GM06990 (cell line): Measurements from ENCODE around the gene GIMAP1.

Source experiments
- DNase-seq: peaks from one replicate; pipeline ENCODE4 v3.0.0-alpha.2; 2011; ENCODE audit not compliant: insufficient read length; ENCODE audit errors: extremely low read depth
- H3K27me3 ChIP-seq: replicated peaks from 2 replicates; pipeline ENCODE4 v1.6.0; 2011; ENCODE audit warnings: low read length; ENCODE audit not compliant: control insufficient read depth, insufficient read depth
- H3K36me3 ChIP-seq: 2 replicates; pipeline ENCODE4 v1.5.1; 2011; ENCODE audit warnings: low read length; ENCODE audit not compliant: control insufficient read depth, insufficient read depth
- H3K4me3 ChIP-seq: replicated peaks from 2 replicates; pipeline ENCODE4 v1.5.1; 2011; ENCODE audit warnings: low read depth, mild to moderate bottlenecking, control low read depth, low read length
- TF ChIP-seq, protein P1 (sequence below): IDR thresholded peaks from 2 replicates; pipeline ENCODE4 v1.5.1; 2011; ENCODE audit warnings: low read length, control low read depth, mild to moderate bottlenecking, inconsistent platforms; ENCODE audit not compliant: insufficient read depth, poor library complexity, severe bottlenecking

GIMAP1 gene

DNA sequence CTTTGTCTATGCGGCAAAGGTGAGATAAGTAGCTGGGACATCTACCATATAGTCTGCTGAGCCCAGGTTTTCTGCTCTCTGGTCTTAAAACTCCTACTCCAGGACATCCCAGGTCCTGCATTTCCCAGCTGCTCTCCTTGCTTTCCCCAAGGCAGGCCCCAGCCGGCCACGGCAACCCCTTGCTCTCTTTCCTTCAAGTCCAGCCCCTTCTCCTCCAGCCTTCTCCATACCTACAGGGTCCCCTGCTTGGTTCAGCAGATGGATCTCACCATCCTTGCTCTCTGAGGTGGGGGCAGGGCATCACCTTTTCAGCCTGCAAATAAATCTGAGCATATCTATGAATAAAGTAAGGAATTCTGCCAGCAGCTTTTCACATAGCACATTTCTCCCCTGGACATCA is 29.5 kb downstream of the GIMAP1 start:
- Histone ChIP-seq H3K27me3 (no peaks in the 10 kb centered on the region), H3K4me3 (no peak overlapping the region), H3K36me3 (peaks cover 14% of the 10 kb centered on the region)
- TF ChIP-seq, protein P1, sequence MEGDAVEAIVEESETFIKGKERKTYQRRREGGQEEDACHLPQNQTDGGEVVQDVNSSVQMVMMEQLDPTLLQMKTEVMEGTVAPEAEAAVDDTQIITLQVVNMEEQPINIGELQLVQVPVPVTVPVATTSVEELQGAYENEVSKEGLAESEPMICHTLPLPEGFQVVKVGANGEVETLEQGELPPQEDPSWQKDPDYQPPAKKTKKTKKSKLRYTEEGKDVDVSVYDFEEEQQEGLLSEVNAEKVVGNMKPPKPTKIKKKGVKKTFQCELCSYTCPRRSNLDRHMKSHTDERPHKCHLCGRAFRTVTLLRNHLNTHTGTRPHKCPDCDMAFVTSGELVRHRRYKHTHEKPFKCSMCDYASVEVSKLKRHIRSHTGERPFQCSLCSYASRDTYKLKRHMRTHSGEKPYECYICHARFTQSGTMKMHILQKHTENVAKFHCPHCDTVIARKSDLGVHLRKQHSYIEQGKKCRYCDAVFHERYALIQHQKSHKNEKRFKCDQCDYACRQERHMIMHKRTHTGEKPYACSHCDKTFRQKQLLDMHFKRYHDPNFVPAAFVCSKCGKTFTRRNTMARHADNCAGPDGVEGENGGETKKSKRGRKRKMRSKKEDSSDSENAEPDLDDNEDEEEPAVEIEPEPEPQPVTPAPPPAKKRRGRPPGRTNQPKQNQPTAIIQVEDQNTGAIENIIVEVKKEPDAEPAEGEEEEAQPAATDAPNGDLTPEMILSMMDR: no peak
- no peak for DNase-seq

DNA sequence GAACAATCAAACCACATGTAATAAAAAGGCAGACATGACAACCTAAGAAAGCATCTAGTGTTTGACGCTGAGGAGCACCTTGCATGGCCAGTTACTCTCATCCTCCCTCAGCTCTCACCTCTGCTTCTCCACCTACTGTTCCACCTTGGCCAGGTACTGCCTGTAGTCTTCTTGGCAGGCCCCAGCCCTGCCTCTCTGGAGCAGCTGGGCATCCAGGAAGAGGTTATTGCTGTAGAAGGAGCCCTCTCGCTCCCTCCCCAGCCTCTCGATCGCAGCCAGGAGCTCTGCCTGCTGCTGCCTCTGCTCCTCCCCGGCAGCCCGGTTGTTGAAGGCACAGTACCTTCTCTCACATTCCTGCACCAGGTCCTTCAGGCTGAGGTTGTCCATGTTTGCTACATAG is 30.5 kb downstream of the GIMAP1 start:
- Histone ChIP-seq H3K36me3 (peaks cover 12% of the 10 kb centered on the region), H3K27me3 (no peaks in the 10 kb centered on the region), H3K4me3 (no peak overlapping the region)
- TF ChIP-seq, protein P1: no peak
- no peak for DNase-seq

- Histone ChIP-seq H3K27me3 (no peaks in the 10 kb centered on the region), H3K4me3 (no peak overlapping the region), H3K36me3 (peaks cover 10% of the 10 kb centered on the region)
- TF ChIP-seq, protein P1: no peak
- no peak for DNase-seq
Observed at GRCh38 chr7:150748376-150748775, 32.0 kb downstream of the GIMAP1 start.

DNA sequence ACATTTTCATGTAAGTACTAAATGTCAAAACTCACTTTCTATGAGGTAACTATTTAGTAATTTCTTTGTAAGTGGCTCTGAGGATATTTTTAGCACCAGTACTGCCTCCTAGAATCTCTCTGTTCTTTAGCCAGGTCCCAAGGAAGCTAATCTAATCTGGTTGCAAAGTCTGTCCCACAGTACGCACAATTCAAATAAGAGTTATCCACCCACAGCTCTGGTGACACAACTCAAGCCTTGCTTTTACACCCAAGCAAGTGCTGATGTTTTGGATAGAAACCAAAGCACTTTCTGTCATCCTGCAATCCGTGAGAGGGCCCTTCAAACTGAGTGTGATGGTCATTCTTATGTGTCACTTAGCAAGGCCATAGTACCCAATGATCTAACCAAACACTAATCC is 35.3 kb downstream of the GIMAP1 start:
- no peaks in the 10 kb centered on the region for H3K27me3 ChIP-seq
- H3K4me3 ChIP-seq: no peak overlapping the region
- DNase-seq: no peak
- TF ChIP-seq, protein P1: no peak
- no peaks in the 10 kb centered on the region for H3K36me3 ChIP-seq

DNA sequence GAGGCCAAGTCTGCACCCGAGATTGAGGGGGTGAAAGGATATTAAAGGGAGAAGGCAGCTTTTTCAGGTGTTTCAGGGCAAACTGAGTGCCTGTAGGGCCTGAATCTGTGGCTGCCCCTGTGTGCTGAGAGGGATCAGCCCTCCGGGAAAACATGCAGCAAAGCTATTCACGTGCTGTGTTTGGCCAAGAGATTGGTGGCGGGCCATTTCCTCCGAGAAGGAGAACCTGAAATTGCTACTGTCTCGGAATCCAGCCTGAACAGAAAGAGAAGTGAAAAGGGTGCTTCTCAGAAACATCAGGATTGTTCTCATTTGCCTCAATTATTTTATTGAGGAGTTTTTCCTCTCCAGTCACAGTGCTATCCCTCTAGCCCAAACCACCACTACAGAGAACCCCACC is 36.8 kb downstream of the GIMAP1 start:
- Histone ChIP-seq H3K4me3 (no peak overlapping the region), H3K36me3 (no peaks in the 10 kb centered on the region), H3K27me3 (no peaks in the 10 kb centered on the region)
- TF ChIP-seq, protein P1: no peak
- no peak for DNase-seq
